ENCODE data around the gene HSF2.
"Not testable (repeated sequence)": the region's sequence is repeated elsewhere in the genome, so short reads cannot be mapped to it uniquely, and the experiment has no call there.

DNA sequence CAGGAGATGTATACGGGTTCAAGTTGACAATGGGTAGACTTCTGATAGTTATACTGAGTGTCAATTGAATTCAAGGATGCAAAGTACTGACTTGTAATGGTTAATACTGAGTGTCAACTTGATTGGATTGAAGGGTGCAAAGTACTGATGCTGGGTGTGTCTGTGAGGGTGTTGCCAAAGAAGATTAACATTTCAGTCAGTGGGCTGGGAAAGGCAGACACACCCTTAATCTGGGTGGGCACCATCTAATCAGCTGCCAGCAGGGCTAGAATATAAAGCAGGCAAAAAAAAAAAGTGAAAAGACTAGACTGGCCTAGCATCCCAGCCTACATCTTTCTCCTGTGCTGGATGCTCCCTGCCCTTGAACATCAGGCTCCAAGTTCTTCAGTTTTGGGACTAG is 55.7 kb downstream of the HSF2 start:
- TF ChIP-seq, protein P1, sequence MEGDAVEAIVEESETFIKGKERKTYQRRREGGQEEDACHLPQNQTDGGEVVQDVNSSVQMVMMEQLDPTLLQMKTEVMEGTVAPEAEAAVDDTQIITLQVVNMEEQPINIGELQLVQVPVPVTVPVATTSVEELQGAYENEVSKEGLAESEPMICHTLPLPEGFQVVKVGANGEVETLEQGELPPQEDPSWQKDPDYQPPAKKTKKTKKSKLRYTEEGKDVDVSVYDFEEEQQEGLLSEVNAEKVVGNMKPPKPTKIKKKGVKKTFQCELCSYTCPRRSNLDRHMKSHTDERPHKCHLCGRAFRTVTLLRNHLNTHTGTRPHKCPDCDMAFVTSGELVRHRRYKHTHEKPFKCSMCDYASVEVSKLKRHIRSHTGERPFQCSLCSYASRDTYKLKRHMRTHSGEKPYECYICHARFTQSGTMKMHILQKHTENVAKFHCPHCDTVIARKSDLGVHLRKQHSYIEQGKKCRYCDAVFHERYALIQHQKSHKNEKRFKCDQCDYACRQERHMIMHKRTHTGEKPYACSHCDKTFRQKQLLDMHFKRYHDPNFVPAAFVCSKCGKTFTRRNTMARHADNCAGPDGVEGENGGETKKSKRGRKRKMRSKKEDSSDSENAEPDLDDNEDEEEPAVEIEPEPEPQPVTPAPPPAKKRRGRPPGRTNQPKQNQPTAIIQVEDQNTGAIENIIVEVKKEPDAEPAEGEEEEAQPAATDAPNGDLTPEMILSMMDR (IDR thresholded peaks at IDR 0.05; ENCODE audit: low read depth, low read length, poor library complexity, severe bottlenecking): not testable (repeated sequence)
- not testable (repeated sequence) for TF ChIP-seq EZH2phosphoT487 (IDR thresholded peaks at IDR 0.05; ENCODE audit: borderline replicate concordance, low read length)

Measured in DOHH2 (cell line).